PC-3 (cell line): Measurements from ENCODE around the gene EMID1.

Experiments used
- EZH2 ChIP-seq: fragments of 300-600 bp; sonication (generic); IDR thresholded peaks from one replicate; pipeline ENCODE4 v1.6.1; 2017; ENCODE audit warnings: antibody characterized with exemption, mild to moderate bottlenecking, low read length; ENCODE audit not compliant: unreplicated experiment
- TF ChIP-seq, protein P1 (sequence below): fragments of 300-600 bp; sonication (generic); conservative IDR thresholded peaks from 2 replicates; pipeline ENCODE4 v1.5.1; 2017; ENCODE audit warnings: antibody characterized with exemption, low read depth, mild to moderate bottlenecking, low read length

DNA sequence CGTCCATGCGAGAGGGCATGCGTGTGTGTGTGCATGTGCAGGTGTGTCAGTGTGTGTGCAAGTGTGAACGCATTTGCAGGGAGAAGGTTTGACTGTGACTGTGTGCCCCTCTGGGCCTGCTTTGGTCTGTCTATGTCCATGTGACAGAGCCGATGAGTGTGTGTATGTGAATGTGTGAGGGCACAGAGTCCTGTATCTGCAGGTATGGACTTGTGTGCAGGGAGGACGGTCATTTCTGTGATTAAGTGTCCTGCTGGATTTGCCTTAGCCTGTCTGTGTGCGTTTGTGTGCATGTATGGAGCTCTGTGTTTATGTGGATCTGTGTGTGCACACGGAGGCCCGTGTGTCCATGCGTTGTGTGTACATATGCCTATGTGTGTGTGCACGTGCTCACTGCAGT is 5.4 kb downstream of the EMID1 start:
- TF ChIP-seq, protein P1, sequence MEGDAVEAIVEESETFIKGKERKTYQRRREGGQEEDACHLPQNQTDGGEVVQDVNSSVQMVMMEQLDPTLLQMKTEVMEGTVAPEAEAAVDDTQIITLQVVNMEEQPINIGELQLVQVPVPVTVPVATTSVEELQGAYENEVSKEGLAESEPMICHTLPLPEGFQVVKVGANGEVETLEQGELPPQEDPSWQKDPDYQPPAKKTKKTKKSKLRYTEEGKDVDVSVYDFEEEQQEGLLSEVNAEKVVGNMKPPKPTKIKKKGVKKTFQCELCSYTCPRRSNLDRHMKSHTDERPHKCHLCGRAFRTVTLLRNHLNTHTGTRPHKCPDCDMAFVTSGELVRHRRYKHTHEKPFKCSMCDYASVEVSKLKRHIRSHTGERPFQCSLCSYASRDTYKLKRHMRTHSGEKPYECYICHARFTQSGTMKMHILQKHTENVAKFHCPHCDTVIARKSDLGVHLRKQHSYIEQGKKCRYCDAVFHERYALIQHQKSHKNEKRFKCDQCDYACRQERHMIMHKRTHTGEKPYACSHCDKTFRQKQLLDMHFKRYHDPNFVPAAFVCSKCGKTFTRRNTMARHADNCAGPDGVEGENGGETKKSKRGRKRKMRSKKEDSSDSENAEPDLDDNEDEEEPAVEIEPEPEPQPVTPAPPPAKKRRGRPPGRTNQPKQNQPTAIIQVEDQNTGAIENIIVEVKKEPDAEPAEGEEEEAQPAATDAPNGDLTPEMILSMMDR = no peak
- TF ChIP-seq EZH2 = no peak
